Tibial artery (tissue), 4 donors: Measurements from ENCODE around the gene CHID1.

Experiments used
- DNase-seq, 2 donors: peaks; one replicate each; pipeline ENCODE4 v3.0.0-alpha.2; 2019
- H3K27ac ChIP-seq, 2 donors: fragments of 200-600 bp; sonication (generic) in 1 of 2; 1 replicate in 1 of 2; 2 replicates in 1 of 2; pipeline ENCODE4 v1.5.1; 2018 to 2019; ENCODE audit warnings: mild to moderate bottlenecking in 1 of 2
- H3K27me3 ChIP-seq, 2 donors: fragments of 200-600 bp; sonication (generic) in 1 of 2; one replicate each; pipeline versions ENCODE4 v1.5.1 to v1.6.0; 2016 to 2019
- H3K36me3 ChIP-seq, 3 donors: fragments of 200-600 bp; sonication (generic) in 2 of 3; one replicate each; pipeline ENCODE4 v1.5.1; 2016 to 2019; ENCODE audit warnings: mild to moderate bottlenecking in 2 of 3
- H3K4me1 ChIP-seq, 4 donors: fragments of 200-600 bp; sonication (generic) in 2 of 4; 1 replicate in 3 of 4; 2 replicates in 1 of 4; pipeline ENCODE4 v1.5.1; 2016 to 2019
- H3K4me3 ChIP-seq, 2 donors: fragments of 200-600 bp; sonication (generic) in 1 of 2; 1 replicate in 1 of 2; 2 replicates in 1 of 2; pipeline ENCODE4 v1.5.1; 2018 to 2019; ENCODE audit warnings: mild to moderate bottlenecking in 2 of 2
- H3K9me3 ChIP-seq, 3 donors: fragments of 200-600 bp; sonication (generic) in 1 of 3; one replicate each; pipeline ENCODE4 v1.5.1; 2016 to 2019
- intact Hi-C: fragments of 100-400 bp; cut with DNase I; formaldehyde crosslinking; loops from one replicate; pipeline ENCODE4 v1.15.0; 2023; ENCODE audit warnings: low total_unique reads
- TF ChIP-seq, protein P1 (sequence below), 2 experiments: fragments of 200-600 bp in 1 of 2; fragments of 450-650 bp in 1 of 2; IDR thresholded peaks; one replicate each; pipeline ENCODE4 v1.5.1; 2017 to 2019; ENCODE audit warnings: antibody characterized with exemption in 2 of 2, mild to moderate bottlenecking in 1 of 2, moderate library complexity in 1 of 2

CHID1 gene

DNA sequence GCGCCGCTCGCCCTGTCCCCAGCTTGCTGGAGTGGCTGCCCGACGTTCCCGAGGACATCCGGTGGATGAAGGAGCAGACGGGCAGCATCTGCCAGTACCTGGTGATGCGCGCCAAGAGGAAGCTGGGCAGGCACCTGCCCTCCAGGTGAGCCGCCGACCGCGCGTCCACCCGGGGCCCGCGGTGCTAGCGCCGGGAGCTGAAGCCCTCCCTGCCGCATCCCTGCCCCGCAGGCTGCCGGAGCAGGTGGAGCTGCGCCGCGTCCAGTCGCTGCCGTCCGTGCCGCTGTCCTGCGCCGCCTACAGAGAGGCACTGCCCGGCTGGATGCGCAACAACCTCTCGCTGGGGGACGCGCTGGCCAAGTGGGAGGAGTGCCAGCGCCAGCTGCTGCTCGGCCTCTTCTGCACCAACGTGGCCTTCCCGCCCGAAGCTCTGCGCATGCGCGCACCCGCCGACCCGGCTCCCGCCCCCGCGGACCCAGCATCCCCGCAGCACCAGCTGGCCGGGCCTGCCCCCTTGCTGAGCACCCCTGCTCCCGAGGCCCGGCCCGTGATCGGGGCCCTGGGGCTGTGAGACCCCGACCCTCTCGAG lies 86.2 kb downstream of the CHID1 start:
- no peak for DNase-seq
- intact Hi-C loops: no loop called here
- TF ChIP-seq, protein P1, sequence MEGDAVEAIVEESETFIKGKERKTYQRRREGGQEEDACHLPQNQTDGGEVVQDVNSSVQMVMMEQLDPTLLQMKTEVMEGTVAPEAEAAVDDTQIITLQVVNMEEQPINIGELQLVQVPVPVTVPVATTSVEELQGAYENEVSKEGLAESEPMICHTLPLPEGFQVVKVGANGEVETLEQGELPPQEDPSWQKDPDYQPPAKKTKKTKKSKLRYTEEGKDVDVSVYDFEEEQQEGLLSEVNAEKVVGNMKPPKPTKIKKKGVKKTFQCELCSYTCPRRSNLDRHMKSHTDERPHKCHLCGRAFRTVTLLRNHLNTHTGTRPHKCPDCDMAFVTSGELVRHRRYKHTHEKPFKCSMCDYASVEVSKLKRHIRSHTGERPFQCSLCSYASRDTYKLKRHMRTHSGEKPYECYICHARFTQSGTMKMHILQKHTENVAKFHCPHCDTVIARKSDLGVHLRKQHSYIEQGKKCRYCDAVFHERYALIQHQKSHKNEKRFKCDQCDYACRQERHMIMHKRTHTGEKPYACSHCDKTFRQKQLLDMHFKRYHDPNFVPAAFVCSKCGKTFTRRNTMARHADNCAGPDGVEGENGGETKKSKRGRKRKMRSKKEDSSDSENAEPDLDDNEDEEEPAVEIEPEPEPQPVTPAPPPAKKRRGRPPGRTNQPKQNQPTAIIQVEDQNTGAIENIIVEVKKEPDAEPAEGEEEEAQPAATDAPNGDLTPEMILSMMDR (IDR thresholded peaks at IDR 0.05): no peak
- H3K27me3 ChIP-seq: peaks cover 0 to 54% of the 10 kb centered on the region in 2 donors
- H3K4me3 ChIP-seq: no peak overlapping the region
- peaks cover 5 to 84% (median 45%) of the 10 kb centered on the region in 4 donors for H3K4me1 ChIP-seq
- H3K27ac ChIP-seq: no peak overlapping the region
- no peaks in the 10 kb centered on the region for H3K9me3 ChIP-seq
- peaks cover 44 to 47% (median 46%) of the 10 kb centered on the region in 3 donors for H3K36me3 ChIP-seq

DNA sequence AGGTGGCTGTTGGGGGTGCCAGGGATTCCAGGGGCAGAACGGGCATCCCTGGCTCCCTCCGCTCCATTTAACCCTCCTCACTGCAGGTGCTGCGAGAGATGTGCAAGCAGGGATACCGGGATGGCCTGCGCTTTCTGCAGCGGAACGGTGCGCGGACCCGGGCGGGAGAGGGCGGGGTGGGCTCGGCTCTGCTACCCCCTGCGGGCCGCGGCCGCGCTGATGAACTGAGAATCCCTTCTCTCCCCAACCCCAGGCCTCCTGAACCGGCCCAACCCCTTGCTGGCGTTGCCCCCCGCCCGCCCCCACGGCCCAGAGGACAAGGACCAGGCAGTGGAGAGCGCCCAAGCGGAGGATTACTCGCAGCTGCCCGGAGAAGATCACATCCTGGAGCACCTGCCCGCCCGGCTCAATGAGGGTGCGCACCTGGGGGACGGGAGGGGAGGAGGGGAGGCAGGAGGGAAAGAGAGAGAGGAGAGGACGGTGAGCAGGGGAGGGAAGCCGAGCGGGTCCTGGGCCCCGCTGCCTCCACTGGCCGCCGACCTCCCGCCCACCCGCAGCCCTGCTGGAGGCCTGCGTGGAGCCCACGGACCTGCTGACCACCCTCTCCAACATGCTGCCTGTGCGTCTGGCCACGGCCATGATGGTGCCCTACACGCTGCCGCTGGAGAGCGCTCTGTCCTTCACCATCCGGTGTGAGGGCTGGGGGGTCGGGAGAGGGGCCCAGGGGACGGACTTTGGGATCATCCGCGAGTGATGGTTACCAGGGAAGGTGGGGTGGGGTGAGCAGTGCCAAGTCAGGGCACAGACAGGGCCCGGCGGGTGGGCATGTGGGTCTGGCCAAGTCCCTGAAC lies 86.9 kb downstream of the CHID1 start:
- Histone ChIP-seq H3K9me3 (no peaks in the 10 kb centered on the region), H3K27ac (no peak overlapping the region), H3K27me3 (peaks cover 0 to 47% of the 10 kb centered on the region in 2 donors), H3K36me3 (peaks cover 44 to 47% (median 46%) of the 10 kb centered on the region in 3 donors), H3K4me1 (peaks cover 5 to 82% (median 44%) of the 10 kb centered on the region in 4 donors), H3K4me3 (no peak overlapping the region)
- intact Hi-C loops: no loop called here
- TF ChIP-seq, protein P1 (IDR thresholded peaks at IDR 0.05): no peak
- DNase-seq: no peak

DNA sequence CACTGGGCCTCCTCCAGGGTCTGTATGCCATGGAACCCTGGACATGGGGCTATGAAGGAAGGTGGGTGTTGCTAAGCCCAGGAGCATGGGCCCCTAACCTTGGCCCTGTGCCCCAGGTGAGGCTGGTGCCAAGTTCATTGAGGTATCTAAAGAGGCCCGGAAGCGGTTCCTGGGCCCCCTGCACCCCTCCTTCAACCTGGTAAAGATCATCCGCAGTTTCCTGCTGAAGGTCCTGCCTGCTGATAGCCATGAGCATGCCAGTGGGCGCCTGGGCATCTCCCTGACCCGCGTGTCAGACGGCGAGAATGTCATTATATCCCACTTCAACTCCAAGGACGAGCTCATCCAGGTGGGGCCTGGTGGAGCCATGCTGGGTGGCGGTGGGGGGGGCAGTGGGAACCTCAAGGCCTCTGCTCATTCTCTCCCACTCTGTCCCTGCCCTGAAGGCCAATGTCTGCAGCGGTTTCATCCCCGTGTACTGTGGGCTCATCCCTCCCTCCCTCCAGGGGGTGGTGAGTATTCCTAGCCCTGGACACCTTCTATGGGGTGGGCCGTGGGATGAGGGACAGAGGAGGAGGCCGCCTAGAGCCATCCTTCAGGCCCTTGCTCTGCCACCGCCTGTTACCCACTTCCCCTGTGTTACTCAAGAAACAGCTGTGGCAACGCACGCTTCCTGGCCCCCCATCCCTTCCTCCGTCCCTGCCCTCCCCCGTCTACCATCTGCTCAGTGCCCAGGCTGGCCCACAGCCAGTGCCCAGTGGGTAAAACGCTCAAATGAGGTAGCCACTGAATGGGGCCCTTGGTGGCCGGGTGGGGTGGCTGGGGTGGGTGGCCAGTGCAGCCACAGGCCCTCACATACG lies 88.9 kb downstream of the CHID1 start:
- Histone ChIP-seq H3K4me3 (peak overlapping the region; percentile 88 to 97), H3K9me3 (no peaks in the 10 kb centered on the region), H3K27ac (peak overlapping the region; percentile 97 to 100), H3K27me3 (peaks cover 0 to 27% of the 10 kb centered on the region in 2 donors), H3K36me3 (peaks cover 44 to 47% (median 46%) of the 10 kb centered on the region in 3 donors), H3K4me1 (peaks cover 5 to 69% (median 33%) of the 10 kb centered on the region in 4 donors)
- intact Hi-C loops: no loop called here
- peak in 1 of 2 donors; percentile 65 for DNase-seq
- TF ChIP-seq, protein P1 (IDR thresholded peaks at IDR 0.05): no peak

DNA sequence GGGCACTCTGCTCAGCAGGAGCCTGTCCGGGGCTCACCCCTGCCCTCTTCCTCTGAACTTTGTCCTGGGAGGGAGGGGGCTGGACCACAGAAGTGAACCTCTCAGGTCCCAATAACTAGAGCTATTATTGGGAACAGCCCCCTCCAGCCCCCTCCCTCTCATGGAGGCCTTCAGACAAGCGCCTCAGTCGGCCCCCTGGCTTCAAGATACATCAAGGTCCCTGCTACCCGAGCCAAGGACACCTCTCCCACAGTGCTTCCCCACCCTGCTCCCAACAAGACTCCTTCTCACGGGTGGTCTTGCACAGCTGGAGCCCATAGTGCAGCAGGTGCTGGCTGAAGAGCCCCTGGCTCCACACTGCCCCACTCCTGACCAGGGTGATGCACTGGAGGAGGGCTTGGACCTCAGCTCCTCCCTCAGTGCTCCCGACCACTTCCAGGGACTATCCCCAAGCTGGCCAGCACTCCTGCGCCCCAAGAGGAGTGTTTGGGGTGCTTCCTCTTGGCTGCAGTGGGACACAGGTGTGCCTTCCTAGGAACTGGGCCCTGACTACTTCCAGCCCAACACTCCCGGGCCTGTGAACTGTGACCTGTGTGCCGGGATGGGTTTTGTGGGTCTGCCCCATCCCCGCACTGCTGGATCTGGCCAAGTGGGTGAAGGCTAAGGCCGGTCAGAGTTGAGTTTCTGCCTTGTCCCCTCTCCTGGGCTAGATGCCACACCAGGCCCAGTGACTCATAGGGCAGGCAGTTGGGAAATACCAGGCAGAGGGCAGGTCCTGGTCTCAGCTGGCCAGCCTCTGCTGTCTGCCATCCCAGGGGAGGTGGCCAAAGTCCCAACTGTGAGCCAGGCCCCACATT lies 89.7 kb downstream of the CHID1 start:
- TF ChIP-seq, protein P1 (IDR thresholded peaks at IDR 0.05): no peak
- intact Hi-C loops: no loop called here
- Histone ChIP-seq H3K27me3 (peaks cover 0 to 19% of the 10 kb centered on the region in 2 donors), H3K27ac (peak overlapping the region; percentile 97 to 100), H3K4me1 (peaks cover 5 to 63% (median 28%) of the 10 kb centered on the region in 4 donors), H3K9me3 (no peaks in the 10 kb centered on the region), H3K36me3 (peaks cover 43 to 46% (median 46%) of the 10 kb centered on the region in 3 donors), H3K4me3 (peak overlapping the region; percentile 88 to 97)
- DNase-seq: peak; percentile 91 to 97
